Measurements from ENCODE around the gene IKBKE. TPM values are rescaled to one million over a fixed set of nuclear protein-coding genes. Genes with fewer than 3 reads are reported as not detected.
A peak's percentile ranks its signal among the peaks of the same experiment; 100 is the strongest.

The IKBKE gene
- total RNA-seq, 1 donor from 2014 or later: 15.6 TPM

- TF ChIP-seq, protein P1, sequence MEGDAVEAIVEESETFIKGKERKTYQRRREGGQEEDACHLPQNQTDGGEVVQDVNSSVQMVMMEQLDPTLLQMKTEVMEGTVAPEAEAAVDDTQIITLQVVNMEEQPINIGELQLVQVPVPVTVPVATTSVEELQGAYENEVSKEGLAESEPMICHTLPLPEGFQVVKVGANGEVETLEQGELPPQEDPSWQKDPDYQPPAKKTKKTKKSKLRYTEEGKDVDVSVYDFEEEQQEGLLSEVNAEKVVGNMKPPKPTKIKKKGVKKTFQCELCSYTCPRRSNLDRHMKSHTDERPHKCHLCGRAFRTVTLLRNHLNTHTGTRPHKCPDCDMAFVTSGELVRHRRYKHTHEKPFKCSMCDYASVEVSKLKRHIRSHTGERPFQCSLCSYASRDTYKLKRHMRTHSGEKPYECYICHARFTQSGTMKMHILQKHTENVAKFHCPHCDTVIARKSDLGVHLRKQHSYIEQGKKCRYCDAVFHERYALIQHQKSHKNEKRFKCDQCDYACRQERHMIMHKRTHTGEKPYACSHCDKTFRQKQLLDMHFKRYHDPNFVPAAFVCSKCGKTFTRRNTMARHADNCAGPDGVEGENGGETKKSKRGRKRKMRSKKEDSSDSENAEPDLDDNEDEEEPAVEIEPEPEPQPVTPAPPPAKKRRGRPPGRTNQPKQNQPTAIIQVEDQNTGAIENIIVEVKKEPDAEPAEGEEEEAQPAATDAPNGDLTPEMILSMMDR (conservative IDR thresholded peaks at IDR 0.05; ENCODE audit: low read depth, low read length): no peak
- DNase-seq (ENCODE audit: low read depth): no peak
- no peak overlapping the region for H3K4me3 ChIP-seq (ENCODE audit: low read depth, low read length)
Observed at GRCh38 chr1:206466840-206467649, 3.2 kb upstream of the IKBKE start.

DNA sequence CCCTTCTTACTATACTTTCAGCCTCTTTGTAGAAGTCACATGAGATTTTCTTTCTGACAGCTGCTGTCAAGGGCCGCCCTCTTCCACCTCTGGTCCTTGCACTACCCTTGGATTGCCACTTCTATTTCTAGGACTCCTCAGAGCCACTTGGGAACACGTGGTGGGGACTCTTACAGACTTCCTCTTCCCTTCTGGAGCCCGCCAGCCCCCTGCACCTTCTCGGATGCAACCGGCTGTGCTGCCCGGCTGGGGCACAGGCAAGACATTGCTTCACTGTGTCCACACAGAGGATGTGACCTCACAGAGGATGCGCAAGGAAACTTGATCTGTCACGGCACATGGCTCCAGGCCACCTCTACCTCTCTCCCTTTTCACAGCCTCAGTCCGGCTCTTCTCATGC, 2.4 kb upstream of the IKBKE start:
- DNase-seq (ENCODE audit: low read depth): no peak
- TF ChIP-seq, protein P1 (conservative IDR thresholded peaks at IDR 0.05; ENCODE audit: low read depth, low read length): no peak
- H3K4me3 ChIP-seq (ENCODE audit: low read depth, low read length): no peak overlapping the region

DNA sequence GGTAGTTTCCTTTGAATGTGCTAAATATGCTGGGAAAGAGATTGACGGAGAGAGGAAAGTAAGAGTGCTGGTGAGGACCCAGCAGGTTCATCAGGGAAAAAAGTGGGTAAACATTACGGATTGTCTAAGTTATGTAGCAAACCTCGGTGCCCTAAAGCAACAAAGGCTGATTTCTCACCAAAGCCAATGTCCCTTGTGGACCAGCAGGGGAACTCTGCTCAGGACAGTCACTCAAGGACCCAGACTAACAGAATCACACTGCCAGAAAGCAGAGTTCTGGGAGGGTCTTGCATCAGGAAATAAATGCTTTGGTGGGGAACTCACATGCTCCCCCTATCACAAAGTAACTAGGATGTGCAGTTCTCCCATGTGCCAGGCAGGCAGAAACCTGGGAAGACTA, 1.7 kb upstream of the IKBKE start:
- DNase-seq (ENCODE audit: low read depth): no peak
- H3K4me3 ChIP-seq (ENCODE audit: low read depth, low read length): no peak overlapping the region
- TF ChIP-seq, protein P1 (conservative IDR thresholded peaks at IDR 0.05; ENCODE audit: low read depth, low read length): no peak

- H3K4me3 ChIP-seq (ENCODE audit: low read depth, low read length): peak overlapping the region; percentile 95
- TF ChIP-seq, protein P1 (conservative IDR thresholded peaks at IDR 0.05; ENCODE audit: low read depth, low read length): no peak
- DNase-seq (ENCODE audit: low read depth): no peak
Observed at GRCh38 chr1:206469411-206469932, 804 bp upstream of the IKBKE start.

GRCh38 chr1:206470692-206471414, 577 bp downstream of the IKBKE start:
- DNase-seq (ENCODE audit: low read depth): peak; percentile 39
- TF ChIP-seq, protein P1 (conservative IDR thresholded peaks at IDR 0.05; ENCODE audit: low read depth, low read length): no peak
- H3K4me3 ChIP-seq (ENCODE audit: low read depth, low read length): peak overlapping the region; percentile 95

DNA sequence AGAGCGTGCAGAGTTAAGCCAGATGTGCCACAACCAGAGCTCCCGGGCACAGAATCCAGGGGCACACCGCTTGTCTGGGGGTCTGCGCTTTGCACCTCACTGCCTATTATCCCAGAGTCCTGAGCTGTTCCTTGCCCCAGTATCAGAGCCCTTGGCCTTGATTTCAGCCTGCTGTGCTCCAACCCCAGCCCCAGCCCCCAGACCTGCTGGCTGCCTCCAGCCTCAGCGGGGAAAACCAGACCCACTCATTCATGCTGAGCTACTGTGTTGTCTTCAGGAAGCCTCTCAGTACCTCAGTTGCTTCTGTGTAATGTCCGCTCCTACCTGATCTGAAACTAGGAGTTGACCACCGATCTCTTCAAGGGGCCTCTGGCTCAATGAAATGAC, 1.1 kb downstream of the IKBKE start:
- TF ChIP-seq, protein P1 (conservative IDR thresholded peaks at IDR 0.05; ENCODE audit: low read depth, low read length): no peak
- no peak for DNase-seq (ENCODE audit: low read depth)
- H3K4me3 ChIP-seq (ENCODE audit: low read depth, low read length): peak overlapping the region; percentile 95

Measured in epithelial cell of proximal tubule (primary cell).